AG10803 (cell line): ENCODE results near the gene UBE2V1.

Source experiments
- DNase-seq: peaks from one replicate; pipeline ENCODE4 v3.0.0; 2010; ENCODE audit warnings: low read depth
- H3K4me3 ChIP-seq: 2 replicates; pipeline ENCODE4 v1.5.1; 2011; ENCODE audit warnings: mild to moderate bottlenecking, low read length, control low read depth
- TF ChIP-seq, protein P1 (sequence below): conservative IDR thresholded peaks from 2 replicates; pipeline ENCODE4 v1.5.1; 2011; ENCODE audit warnings: mild to moderate bottlenecking, low read length, control low read depth, inconsistent platforms

UBE2V1 gene

DNA sequence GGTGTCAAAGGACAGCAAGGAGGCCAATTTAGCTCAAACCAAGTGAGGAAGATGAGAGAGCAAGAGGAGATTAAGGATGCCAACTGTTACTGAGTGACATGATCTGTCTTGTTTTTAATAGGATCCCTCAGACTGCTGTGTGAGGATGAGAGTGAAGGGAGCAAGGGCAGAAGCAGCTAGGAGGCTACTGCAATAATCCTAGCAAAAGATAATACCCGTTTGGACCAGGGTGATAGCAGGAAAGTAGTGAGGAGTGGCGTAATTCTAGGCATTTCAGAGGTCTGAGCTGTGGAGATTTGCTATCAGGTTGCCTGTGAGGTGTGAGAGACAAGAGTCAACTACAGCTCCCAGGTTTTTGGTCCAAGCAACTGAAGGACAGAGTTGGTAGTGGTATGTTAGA, 14.7 kb downstream of the UBE2V1 start:
- no peak for DNase-seq
- no peak overlapping the region for H3K4me3 ChIP-seq
- TF ChIP-seq, protein P1, sequence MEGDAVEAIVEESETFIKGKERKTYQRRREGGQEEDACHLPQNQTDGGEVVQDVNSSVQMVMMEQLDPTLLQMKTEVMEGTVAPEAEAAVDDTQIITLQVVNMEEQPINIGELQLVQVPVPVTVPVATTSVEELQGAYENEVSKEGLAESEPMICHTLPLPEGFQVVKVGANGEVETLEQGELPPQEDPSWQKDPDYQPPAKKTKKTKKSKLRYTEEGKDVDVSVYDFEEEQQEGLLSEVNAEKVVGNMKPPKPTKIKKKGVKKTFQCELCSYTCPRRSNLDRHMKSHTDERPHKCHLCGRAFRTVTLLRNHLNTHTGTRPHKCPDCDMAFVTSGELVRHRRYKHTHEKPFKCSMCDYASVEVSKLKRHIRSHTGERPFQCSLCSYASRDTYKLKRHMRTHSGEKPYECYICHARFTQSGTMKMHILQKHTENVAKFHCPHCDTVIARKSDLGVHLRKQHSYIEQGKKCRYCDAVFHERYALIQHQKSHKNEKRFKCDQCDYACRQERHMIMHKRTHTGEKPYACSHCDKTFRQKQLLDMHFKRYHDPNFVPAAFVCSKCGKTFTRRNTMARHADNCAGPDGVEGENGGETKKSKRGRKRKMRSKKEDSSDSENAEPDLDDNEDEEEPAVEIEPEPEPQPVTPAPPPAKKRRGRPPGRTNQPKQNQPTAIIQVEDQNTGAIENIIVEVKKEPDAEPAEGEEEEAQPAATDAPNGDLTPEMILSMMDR = no peak

DNA sequence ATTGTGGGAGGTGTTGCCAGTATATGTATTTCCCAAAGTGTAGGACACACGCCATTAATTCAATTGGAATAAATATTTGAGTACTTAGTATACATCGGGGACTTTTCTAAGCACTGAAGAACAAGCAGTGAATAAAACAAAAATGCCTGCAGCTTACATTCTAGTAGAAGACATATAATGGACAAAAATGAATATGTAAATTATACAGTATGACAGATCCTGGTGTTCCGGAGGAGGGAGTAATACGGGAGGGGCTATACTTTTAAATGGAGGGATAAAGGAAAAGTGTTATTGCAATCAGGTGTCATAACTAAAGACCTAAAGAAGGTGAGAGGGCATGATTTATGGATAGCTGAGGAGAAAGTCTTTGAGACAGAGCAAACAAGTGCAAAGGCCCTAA, 15.1 kb downstream of the UBE2V1 start:
- H3K4me3 ChIP-seq = no peak overlapping the region
- no peak for DNase-seq
- TF ChIP-seq, protein P1 = no peak

DNA sequence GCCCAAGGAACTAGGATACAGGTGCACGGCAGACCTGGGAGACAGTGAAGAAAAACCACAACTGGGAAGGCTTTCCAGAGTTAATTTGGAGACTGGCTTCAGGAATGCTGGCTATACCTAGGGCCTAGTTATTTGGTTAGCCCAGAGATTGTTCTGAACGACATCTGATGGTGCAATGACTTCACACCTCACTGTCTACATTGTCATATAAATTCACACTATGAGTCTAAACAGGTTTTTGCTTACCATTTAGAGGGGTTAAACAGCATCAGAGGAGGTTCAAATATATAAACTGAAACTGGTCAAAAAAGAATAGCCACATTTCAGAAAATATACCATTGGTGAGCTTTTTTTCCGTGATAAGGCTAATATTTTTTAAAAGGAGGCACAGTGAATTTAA, 16.7 kb downstream of the UBE2V1 start:
- TF ChIP-seq, protein P1 = no peak
- H3K4me3 ChIP-seq = no peak overlapping the region
- no peak for DNase-seq

DNA sequence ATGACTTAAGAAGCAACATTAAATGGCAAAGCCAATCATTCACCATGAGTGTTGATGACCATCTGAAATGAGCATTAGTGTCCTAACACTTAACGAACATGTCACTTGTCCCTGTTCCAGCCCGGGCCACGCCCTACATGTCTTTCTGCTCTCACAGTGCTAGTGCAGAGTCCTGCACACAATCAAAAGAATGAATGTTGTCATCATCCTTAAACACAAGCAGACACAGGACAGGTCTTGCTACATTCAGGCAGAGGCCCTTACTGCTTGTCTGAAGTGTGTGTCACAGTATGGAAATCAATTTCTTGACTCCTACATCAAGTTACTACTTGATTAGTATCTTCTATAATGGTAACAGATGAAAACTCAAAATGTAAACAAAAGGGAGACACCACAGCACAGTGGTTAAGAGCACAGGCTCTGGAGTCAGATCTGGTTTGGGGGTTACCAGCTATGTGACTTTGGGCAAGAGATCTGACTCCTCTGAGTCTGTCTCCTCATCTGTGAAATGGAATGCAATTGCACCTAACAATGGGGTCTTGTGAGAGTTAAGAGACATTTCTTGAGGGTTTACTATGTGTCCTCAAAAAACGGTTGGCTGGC, 17.4 kb downstream of the UBE2V1 start:
- no peak for DNase-seq
- TF ChIP-seq, protein P1 = no peak
- H3K4me3 ChIP-seq = no peak overlapping the region

DNA sequence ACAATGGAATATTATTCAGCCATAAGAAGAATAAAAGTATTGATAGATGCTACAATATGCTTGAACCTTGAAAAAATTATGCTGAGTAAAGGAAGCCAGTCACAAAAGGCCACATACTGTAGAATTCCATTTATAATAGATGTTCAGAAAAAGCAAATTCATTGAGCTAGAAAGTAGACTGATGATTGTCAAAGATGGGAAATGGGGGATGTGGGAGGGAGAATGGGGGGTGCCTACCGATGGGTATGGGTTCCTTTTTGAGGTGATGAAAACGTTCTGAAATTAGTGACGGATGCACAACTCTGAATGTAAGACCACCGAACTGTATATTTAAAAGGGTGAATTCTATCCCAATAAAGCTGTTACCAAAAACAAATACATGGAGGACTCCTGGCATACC, 18.4 kb downstream of the UBE2V1 start:
- no peak overlapping the region for H3K4me3 ChIP-seq

DNA sequence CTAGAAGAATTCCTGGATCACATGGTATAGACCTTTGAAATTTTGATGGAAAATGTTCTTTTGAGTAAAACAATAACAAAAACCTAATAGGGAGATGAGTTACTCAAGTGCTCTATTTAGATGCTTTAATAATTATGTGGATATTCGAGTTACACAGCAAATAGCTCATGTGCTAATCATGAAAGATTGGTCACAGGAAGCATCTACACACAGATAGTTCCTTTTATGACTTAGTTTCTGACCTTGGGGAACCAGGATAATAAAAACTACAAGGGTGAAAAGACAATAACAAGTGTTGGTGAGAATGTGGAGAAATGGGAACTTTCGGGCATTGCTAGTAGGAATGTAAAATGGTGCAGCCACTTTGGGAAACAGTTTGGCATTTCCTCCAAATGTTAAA, 19.7 kb downstream of the UBE2V1 start:
- DNase-seq = no peak
- H3K4me3 ChIP-seq = no peak overlapping the region
- TF ChIP-seq, protein P1 = no peak

More for the DNA sequence above, 18.4 kb downstream of the UBE2V1 start:
- TF ChIP-seq, protein P1 = no peak
- DNase-seq = no peak

DNA sequence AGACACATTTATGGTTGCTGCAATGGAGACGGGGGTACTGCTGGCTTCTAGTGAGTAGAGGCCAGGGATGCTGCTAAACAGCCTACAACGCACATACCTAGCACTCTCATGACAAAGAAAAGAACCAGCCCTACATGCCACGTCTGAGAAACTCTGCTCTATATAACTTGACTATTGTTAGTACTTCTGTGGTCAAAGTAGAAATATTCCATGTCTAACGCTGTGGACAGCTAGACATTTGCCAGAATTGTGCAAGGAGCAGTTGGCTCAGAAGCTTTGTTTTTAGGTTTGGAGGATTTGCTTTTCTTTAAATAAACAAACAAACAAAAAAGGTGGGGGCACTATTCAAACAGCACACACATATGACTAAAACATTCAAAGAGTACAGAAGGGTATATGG, 20.5 kb downstream of the UBE2V1 start:
- no peak overlapping the region for H3K4me3 ChIP-seq
- peak; percentile 54 for DNase-seq
- TF ChIP-seq, protein P1 = no peak
